Panc1 (cell line): Measurements from ENCODE around the gene CEACAM16. TPM values are rescaled to one million over a fixed set of nuclear protein-coding genes. Genes with fewer than 3 reads are reported as not detected.

Source experiments
- ATAC-seq: fragments of 200-7000 bp; cut with Tn5 transposase; 2 replicates; pipeline ENCODE4 v1.9.1; 2020; ENCODE audit warnings: mild to moderate bottlenecking, moderate library complexity
- BruUV-seq: library from RNA; stranded (reverse); fragments of 400-500 nt; replicated peaks from 2 replicates; lab custom pipeline; 2021; lab: Mats Ljungman, UMichigan
- CTCF ChIA-PET: fragments of 300-600 bp; sonication (Branson Sonifier 250); formaldehyde crosslinking; loops from one replicate; lab custom pipeline; 2022; ENCODE audit warnings: antibody characterized with exemption; lab: Charles Lee
- POLR2A ChIA-PET: fragments of 300-600 bp; sonication (Branson Sonifier 250); formaldehyde crosslinking; loops from one replicate; lab custom pipeline; 2022; ENCODE audit warnings: antibody characterized with exemption; lab: Charles Lee
- DNase-seq: peaks from one replicate; pipeline ENCODE4 v3.0.0-alpha.2; 2010; ENCODE audit warnings: low read depth, low spot score
- H3K27ac ChIP-seq: 2 replicates; pipeline ENCODE4 v1.5.1; 2011; ENCODE audit warnings: mild to moderate bottlenecking, low read length, inconsistent platforms
- H3K27me3 ChIP-seq: fragments of 200-500 bp; sonication (Bioruptor generic); 2 replicates; pipeline ENCODE4 v1.6.0; 2014; ENCODE audit warnings: low read length, inconsistent platforms; ENCODE audit not compliant: control insufficient read depth, insufficient read depth
- H3K36me3 ChIP-seq: fragments of 200-500 bp; sonication (Bioruptor generic); 2 replicates; pipeline ENCODE4 v1.5.1; 2014; ENCODE audit warnings: inconsistent platforms, mild to moderate bottlenecking, low read length, moderate library complexity; ENCODE audit not compliant: control insufficient read depth, insufficient read depth
- H3K4me1 ChIP-seq: 2 replicates; pipeline ENCODE4 v1.5.1; 2011; ENCODE audit warnings: inconsistent platforms, mild to moderate bottlenecking, low read length, moderate library complexity; ENCODE audit not compliant: control insufficient read depth, insufficient read depth
- H3K4me3 ChIP-seq, 2 experiments: 2 replicates each; pipeline ENCODE4 v1.5.1; 2011 to 2012; ENCODE audit warnings: low read depth in 2 of 2, low read length in 2 of 2, mild to moderate bottlenecking in 2 of 2, inconsistent platforms in 1 of 2, moderate library complexity in 1 of 2
- H3K9me3 ChIP-seq: fragments of 200-500 bp; sonication (Bioruptor generic); 2 replicates; pipeline ENCODE4 v1.5.1; 2014; ENCODE audit warnings: low read depth, mild to moderate bottlenecking, inconsistent platforms, low read length, moderate library complexity; ENCODE audit not compliant: control insufficient read depth, insufficient read depth
- POLR2AphosphoS5 ChIP-seq: IDR thresholded peaks from 2 replicates; pipeline ENCODE4 v1.6.1; 2012; ENCODE audit warnings: mild to moderate bottlenecking, low read depth, low read length, moderate library complexity
- SIN3A ChIP-seq: IDR thresholded peaks from 2 replicates; pipeline ENCODE4 v1.6.1; 2012; ENCODE audit warnings: low read depth, mild to moderate bottlenecking, low read length, moderate library complexity, borderline replicate concordance; ENCODE audit not compliant: insufficient read depth
- TCF7L2 ChIP-seq: IDR thresholded peaks from 2 replicates; pipeline ENCODE4 v1.6.1; 2011; ENCODE audit warnings: mild to moderate bottlenecking, low read depth, low read length, inconsistent platforms
- in situ Hi-C: cut with HindIII; loops from 2 replicates; pipeline ENCODE4 v1.10.0; 2016; ENCODE audit warnings: low sequenced_read_pairs, low pct_unique_long_range_greater_than_20kb
- intact Hi-C: fragments of 100-400 bp; cut with micrococcal nuclease; formaldehyde crosslinking; loops from one replicate; pipeline ENCODE4 v1.10.0; 2022; ENCODE audit not compliant: unreplicated experiment
- total RNA-seq: library from RNA; stranded (reverse); gene quantifications from one replicate; pipeline ENCODE4 v1.2.1, GENCODE V29; 2021; ENCODE audit not compliant: unreplicated experiment
- TF ChIP-seq, protein P1 (sequence below): fragments of 450-650 bp; IDR thresholded peaks from 2 replicates; pipeline ENCODE4 v1.5.1; 2017; ENCODE audit warnings: mild to moderate bottlenecking
- TF ChIP-seq, protein P2 (sequence below), 2 experiments: IDR thresholded peaks; 2 replicates each; pipeline ENCODE4 v1.6.1; 2011 to 2012; ENCODE audit warnings: low read depth in 2 of 2, control low read depth in 1 of 2, low read length in 1 of 2, mild to moderate bottlenecking in 1 of 2, moderate library complexity in 1 of 2; ENCODE audit not compliant: insufficient read depth in 1 of 2

CEACAM16 gene
- total RNA-seq, 1 experiment from 2014 or later = not detected

DNA sequence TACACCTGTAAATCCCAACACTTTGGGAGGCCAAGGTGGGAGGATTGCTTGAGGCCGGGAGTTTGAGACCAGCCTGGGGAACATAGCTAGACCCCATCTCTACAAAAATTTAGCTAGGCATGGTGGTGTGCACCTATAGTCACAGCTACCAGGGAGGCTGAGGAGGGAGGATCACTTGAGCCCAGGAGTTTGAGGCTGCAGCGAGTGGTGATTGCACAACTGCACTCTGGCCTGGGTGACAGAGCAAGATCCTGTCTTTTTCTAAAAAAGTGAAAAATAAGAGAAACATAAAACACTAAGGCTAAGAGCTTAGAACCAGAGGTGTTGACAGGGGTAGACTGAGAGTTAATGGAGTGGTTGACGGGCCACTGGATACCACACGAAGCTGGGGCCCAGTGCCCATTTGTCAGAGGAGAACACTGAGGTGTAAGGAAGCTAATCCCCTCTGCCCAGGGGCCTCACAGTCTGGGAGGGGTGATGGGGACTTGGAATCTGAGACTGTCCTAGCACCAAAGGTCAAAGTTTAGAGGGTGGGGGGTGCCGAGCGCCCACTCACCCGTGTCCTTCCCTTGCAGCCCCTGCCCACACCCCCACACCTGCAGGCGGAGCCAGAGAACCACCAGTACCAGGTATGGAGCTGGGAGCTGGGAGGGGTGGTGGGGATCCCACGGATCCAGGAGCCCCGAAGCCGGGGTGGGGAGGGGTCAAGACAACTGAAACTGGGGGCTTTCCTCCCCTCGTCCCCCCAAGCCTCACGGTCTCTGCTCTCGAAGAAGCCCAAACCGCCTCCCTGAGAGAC lies 16.8 kb upstream of the CEACAM16 start:
- H3K27ac ChIP-seq = no peak overlapping the region
- no peaks in the 10 kb centered on the region for H3K36me3 ChIP-seq
- no TSS peak for BruUV-seq
- no peak for DNase-seq
- TF ChIP-seq, protein P1, sequence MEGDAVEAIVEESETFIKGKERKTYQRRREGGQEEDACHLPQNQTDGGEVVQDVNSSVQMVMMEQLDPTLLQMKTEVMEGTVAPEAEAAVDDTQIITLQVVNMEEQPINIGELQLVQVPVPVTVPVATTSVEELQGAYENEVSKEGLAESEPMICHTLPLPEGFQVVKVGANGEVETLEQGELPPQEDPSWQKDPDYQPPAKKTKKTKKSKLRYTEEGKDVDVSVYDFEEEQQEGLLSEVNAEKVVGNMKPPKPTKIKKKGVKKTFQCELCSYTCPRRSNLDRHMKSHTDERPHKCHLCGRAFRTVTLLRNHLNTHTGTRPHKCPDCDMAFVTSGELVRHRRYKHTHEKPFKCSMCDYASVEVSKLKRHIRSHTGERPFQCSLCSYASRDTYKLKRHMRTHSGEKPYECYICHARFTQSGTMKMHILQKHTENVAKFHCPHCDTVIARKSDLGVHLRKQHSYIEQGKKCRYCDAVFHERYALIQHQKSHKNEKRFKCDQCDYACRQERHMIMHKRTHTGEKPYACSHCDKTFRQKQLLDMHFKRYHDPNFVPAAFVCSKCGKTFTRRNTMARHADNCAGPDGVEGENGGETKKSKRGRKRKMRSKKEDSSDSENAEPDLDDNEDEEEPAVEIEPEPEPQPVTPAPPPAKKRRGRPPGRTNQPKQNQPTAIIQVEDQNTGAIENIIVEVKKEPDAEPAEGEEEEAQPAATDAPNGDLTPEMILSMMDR = no peak
- TF ChIP-seq, protein P2, sequence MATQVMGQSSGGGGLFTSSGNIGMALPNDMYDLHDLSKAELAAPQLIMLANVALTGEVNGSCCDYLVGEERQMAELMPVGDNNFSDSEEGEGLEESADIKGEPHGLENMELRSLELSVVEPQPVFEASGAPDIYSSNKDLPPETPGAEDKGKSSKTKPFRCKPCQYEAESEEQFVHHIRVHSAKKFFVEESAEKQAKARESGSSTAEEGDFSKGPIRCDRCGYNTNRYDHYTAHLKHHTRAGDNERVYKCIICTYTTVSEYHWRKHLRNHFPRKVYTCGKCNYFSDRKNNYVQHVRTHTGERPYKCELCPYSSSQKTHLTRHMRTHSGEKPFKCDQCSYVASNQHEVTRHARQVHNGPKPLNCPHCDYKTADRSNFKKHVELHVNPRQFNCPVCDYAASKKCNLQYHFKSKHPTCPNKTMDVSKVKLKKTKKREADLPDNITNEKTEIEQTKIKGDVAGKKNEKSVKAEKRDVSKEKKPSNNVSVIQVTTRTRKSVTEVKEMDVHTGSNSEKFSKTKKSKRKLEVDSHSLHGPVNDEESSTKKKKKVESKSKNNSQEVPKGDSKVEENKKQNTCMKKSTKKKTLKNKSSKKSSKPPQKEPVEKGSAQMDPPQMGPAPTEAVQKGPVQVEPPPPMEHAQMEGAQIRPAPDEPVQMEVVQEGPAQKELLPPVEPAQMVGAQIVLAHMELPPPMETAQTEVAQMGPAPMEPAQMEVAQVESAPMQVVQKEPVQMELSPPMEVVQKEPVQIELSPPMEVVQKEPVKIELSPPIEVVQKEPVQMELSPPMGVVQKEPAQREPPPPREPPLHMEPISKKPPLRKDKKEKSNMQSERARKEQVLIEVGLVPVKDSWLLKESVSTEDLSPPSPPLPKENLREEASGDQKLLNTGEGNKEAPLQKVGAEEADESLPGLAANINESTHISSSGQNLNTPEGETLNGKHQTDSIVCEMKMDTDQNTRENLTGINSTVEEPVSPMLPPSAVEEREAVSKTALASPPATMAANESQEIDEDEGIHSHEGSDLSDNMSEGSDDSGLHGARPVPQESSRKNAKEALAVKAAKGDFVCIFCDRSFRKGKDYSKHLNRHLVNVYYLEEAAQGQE (IDR thresholded peaks at IDR 0.05; ENCODE audit: insufficient read depth in 1 of 2, low read depth in 2 of 2, low read length in 1 of 2) = no peak
- TF ChIP-seq POLR2AphosphoS5 (no peak), TCF7L2 (no peak), SIN3A (no peak)
- CTCF ChIA-PET = interaction anchor here (0.5 kb wide), 1 partner anchor 36 kb away, joined by 5 read pairs; no protein-coding TSS in a partner anchor
- in situ Hi-C loops = no loop called here
- H3K4me3 ChIP-seq = no peak overlapping the region
- intact Hi-C loops = no loop called here
- no peak for ATAC-seq
- H3K9me3 ChIP-seq = no peaks in the 10 kb centered on the region
- no peaks in the 10 kb centered on the region for H3K27me3 ChIP-seq
- H3K4me1 ChIP-seq = peaks cover 2% of the 10 kb centered on the region; the same call in 1 of the 2 replicates
- POLR2A ChIA-PET = no interaction called here

DNA sequence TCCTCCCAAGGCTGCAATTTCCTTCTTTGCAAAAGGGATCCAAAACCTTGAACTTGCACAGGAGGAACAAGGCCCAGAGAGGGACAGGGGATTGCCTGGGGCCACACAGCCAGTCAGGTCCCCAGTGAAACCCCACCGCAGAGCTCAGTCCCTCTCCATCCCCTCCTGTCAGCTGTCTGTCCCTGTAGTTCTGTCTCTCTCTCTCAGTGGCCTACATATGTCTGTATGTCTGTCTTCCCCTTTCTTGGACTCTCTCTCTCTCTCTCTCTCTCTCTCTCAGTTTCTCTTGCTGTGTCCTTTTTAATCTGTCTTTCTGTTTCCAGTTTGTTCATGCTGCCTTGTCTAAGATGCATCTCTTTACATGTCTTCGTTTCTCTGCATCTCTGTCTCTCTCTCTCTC lies 16.1 kb upstream of the CEACAM16 start:
- no peak for ATAC-seq
- H3K27me3 ChIP-seq = no peaks in the 10 kb centered on the region
- in situ Hi-C loops (no loop called here), intact Hi-C loops (no loop called here)
- no peak overlapping the region for H3K4me3 ChIP-seq
- POLR2A ChIA-PET = no interaction called here
- no peaks in the 10 kb centered on the region for H3K36me3 ChIP-seq
- no peak for TF ChIP-seq TCF7L2
- TF ChIP-seq, protein P2 (IDR thresholded peaks at IDR 0.05; ENCODE audit: insufficient read depth in 1 of 2, low read depth in 2 of 2, low read length in 1 of 2) = no peak
- no peak for TF ChIP-seq POLR2AphosphoS5
- TF ChIP-seq, protein P1 = no peak
- no peak for TF ChIP-seq SIN3A
- H3K4me1 ChIP-seq = 0 out of 2 replicates have a peak, but pooled peaks cover 2% of the 10 kb centered on the region
- no peak overlapping the region for H3K27ac ChIP-seq
- no peak for DNase-seq
- CTCF ChIA-PET = interaction anchor here (0.6 kb wide), 1 partner anchor 30 kb away, joined by 5 read pairs; no protein-coding TSS in a partner anchor
- no TSS peak for BruUV-seq
- H3K9me3 ChIP-seq = no peaks in the 10 kb centered on the region
